Stimulated activated naive CD4-positive, alpha-beta T cell (primary cell): ENCODE data around the gene DOCK2.
"Not testable (repeated sequence)": the region's sequence is repeated elsewhere in the genome, so short reads cannot be mapped to it uniquely, and the experiment has no call there.

Experiments used
- DNase-seq, 6 experiments: peaks; one replicate each; lab custom pipeline; 2025; lab: John Stamatoyannopoulos, UW

The DOCK2 gene

GRCh38 chr5:169789417-169789940, 152.4 kb downstream of the DOCK2 start:
- DNase-seq, result no peak

DNA sequence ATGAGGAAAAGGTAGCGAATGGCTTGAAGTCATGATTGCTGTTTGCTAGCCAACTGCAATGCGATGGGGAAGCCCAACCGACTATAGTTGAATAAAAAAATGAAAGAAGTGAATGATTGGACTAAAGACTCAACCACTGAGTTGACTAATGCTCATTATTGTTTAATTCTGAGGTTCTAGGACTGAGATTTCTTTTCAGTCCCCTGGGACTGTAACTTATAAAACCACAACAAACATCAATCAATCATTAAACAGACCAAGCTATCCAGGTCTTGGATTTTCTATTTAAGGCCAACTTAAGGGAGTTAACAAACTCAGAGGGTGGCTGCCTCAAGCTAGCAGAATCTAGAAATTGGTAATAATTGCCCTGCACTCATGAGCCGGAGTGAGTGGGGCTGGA, 154.2 kb downstream of the DOCK2 start:
- no peak for DNase-seq

DNA sequence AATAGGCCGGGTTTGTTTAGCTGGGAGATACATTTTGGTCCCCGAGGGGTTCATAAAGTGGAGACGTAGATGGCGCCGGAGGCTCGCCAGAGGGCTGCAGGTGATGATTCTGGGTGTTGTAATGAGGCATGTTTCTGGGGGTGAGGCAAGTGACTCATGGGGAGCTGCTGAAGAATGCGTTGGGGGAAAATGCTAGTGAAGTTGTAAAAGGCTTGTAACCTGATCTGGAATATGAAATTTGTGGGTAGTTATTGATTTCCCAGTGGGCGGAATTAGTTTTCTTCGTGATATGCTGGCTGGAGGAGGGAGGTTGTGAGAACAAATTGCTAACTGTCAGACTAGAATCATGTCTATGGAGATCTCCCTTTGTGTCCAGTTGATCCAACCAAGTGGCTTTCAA, 158.3 kb downstream of the DOCK2 start:
- no peak for DNase-seq

GRCh38 chr5:169796731-169797130, 159.7 kb downstream of the DOCK2 start:
- DNase-seq, result no peak

DNA sequence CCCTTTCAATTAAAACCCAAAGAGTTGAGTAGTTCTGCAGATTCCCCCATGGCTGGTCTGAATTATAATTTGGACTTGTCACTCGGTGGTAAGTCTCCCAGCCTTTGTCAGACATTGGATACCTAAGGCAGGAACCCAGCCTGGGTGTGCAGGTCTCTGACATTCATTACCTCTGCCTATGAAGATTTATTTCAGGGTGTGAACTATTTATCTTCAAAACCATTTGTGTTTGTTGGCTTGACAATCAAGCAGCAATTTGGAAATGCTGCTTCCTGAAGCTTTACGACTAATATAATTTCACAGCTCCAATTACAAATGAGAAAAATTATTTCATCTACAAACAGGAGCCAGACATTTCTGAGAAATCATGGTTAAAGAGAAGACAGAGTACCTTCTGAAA, 160.5 kb downstream of the DOCK2 start:
- DNase-seq, result no peak

DNA sequence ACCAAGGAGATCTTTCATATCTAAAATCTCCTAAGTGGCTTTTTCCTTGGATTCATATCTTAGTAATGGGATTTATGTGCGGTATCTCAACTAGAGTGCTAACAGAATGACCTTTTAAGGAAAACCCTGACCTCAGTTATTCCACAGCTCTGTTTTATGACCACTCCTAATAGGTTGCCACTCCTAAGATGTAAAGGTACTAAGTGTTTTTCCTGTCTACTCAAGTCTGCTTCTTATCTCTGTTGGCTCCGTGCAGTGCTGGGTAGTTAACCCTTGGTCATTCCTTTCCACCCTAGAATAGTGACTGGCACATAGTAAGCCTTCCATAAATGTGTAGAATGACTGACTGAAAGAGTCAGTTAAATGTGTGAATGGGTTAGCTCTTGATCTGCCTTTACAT, 161.4 kb downstream of the DOCK2 start:
- DNase-seq, result no peak

DNA sequence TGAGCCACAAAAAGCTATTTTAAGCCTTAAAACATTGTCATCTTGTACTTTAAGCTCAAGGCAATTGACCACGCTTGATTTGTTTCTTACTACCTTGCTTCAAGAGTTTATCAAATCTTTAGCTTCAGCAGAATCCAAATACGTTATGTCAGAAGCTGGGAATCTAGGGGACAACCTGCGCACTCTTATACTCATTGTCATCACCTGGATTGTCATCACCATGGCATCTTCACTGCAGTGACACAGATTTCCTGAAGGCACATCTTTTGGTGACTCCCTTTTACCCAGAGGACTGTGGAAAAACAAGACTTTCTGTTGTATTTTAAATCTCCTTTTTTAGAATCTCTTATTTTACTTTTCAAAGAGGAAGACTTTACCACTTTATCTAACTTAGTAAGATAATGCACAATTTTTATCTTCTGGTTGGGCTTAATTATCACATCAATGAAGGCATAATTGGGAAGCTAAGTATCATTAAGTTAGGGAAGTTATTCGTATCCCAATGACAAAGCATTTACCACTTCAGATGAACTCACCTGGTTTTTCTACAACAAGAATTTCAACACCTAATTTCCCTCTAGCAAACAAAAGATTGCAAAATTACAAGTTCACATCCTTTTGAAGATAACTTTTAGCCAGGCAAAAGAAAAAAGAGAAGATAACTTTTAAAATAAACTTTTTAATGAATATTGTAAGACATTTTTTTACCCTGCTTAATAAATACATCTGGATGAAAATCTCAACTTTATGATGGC, 162.0 kb downstream of the DOCK2 start:
- DNase-seq, result no peak

DNA sequence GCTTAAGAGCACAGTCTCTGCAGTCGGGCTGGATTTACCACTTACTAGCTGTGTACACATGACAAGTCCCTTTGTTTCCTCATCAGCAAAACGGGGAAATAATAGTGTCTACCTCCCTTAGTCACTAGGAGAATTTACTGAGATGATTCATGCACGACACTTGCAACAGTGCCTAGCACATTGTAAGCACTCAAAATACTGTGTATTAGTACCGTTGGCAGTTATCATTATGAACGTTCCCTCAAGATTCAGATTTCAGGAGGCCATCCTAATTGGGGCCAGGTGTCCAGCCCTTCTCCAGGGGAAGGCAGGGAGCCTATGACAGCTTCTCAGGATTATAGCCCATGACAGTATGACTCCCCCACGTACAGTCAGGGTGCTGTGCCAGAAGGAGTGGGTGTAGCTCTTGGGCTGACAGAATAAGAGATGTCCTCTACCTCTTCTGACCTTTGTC, 164.3 kb downstream of the DOCK2 start:
- DNase-seq, result no peak

GRCh38 chr5:169801781-169802180, 164.7 kb downstream of the DOCK2 start:
- no peak for DNase-seq

- DNase-seq, result no peak
These were observed 166.3 kb downstream of the DOCK2 start for GRCh38 chr5:169803077-169803981.

DNA sequence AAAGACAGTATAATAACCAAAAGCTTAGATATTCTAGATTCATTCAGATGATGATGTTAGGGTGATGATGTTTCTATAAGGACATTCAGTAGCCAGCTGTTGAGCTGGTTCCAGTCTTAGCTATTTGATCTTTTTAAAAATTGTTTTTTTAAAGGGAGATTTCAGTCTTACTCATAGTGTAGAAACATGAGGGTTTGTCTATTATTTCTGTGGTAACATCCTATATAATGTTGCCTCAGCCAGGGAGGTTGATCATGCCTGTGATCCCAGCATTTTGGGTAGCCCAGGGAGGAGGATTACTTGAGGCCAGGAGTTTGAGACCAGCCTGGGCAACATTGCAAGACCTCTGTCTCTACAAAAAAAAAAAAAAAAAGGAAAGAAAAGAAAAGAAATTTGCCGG, 167.8 kb downstream of the DOCK2 start:
- DNase-seq, result no peak

GRCh38 chr5:169805527-169805934, 168.5 kb downstream of the DOCK2 start:
- DNase-seq, result no peak

- no peak for DNase-seq
These were observed 169.0 kb downstream of the DOCK2 start for GRCh38 chr5:169805937-169806700.

- DNase-seq, result no peak
These were observed 171.1 kb downstream of the DOCK2 start for GRCh38 chr5:169808118-169808581.

GRCh38 chr5:169808880-169809279, 171.8 kb downstream of the DOCK2 start:
- not testable (repeated sequence) for DNase-seq

GRCh38 chr5:169809281-169809680, 172.2 kb downstream of the DOCK2 start:
- no peak for DNase-seq

GRCh38 chr5:169810524-169810923, 173.4 kb downstream of the DOCK2 start:
- DNase-seq, result no peak

GRCh38 chr5:169811023-169811422, 173.9 kb downstream of the DOCK2 start:
- DNase-seq, result no peak

GRCh38 chr5:169811680-169812079, 174.6 kb downstream of the DOCK2 start:
- DNase-seq, result no peak

GRCh38 chr5:169812786-169813185, 175.7 kb downstream of the DOCK2 start:
- no peak for DNase-seq

DNA sequence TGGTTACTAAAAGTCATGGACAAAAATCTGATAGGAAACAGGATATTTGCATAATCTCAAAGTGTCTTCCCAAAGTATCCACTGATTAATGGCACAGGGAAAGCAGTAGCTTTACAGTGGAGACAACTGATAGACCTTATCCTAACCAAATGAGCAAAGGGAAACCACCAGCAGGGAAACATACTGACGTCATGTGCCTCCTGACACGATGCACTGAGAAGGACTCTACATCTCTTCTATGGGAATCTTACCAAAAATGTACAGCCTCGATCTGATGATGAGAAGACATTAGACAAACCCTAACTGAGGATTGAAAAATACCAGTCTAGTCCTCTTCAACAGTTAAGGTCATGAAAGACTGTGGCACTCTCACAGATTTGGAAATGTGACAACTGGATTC, 177.0 kb downstream of the DOCK2 start:
- no peak for DNase-seq

- DNase-seq, result no peak
These were observed 177.4 kb downstream of the DOCK2 start for GRCh38 chr5:169814522-169814921.
